Dedifferentiated amniotic fluid mesenchymal stem cell (primary cell): ENCODE data around the gene ACVRL1.

Source experiments
- DNase-seq: peaks from one replicate; pipeline ENCODE4 v3.0.0-alpha.2; 2016; ENCODE audit errors: extremely low spot score

ACVRL1 gene

GRCh38 chr12:51898506-51898905 is 8.8 kb upstream of the ACVRL1 start:
- DNase-seq = no peak

GRCh38 chr12:51898937-51899336 is 8.4 kb upstream of the ACVRL1 start:
- no peak for DNase-seq

- DNase-seq = no peak
Measured at GRCh38 chr12:51900323-51900889, 6.9 kb upstream of the ACVRL1 start.

- no peak for DNase-seq
Measured at GRCh38 chr12:51901121-51901817, 6.0 kb upstream of the ACVRL1 start.

GRCh38 chr12:51901881-51902280 is 5.4 kb upstream of the ACVRL1 start:
- DNase-seq = no peak

- peak; percentile 29 for DNase-seq
Measured at GRCh38 chr12:51904951-51905470, 2.3 kb upstream of the ACVRL1 start.

GRCh38 chr12:51905471-51906429 is 1.6 kb upstream of the ACVRL1 start:
- no peak for DNase-seq

GRCh38 chr12:51906430-51907082 is 748 bp upstream of the ACVRL1 start:
- no peak for DNase-seq

GRCh38 chr12:51907856-51908425 is 637 bp downstream of the ACVRL1 start:
- DNase-seq = no peak

- DNase-seq = no peak
Measured at GRCh38 chr12:51908876-51909592, 1.7 kb downstream of the ACVRL1 start.

- no peak for DNase-seq
Measured at GRCh38 chr12:51910168-51910567, 2.9 kb downstream of the ACVRL1 start.

- DNase-seq = no peak
Measured at GRCh38 chr12:51910691-51911090, 3.4 kb downstream of the ACVRL1 start.

GRCh38 chr12:51911307-51911706 is 4.0 kb downstream of the ACVRL1 start:
- DNase-seq = no peak

GRCh38 chr12:51911788-51912711 is 4.7 kb downstream of the ACVRL1 start:
- no peak for DNase-seq

- no peak for DNase-seq
Measured at GRCh38 chr12:51913071-51914033, 6.0 kb downstream of the ACVRL1 start.

GRCh38 chr12:51914034-51914923 is 7.0 kb downstream of the ACVRL1 start:
- DNase-seq = no peak

GRCh38 chr12:51915003-51915625 is 7.8 kb downstream of the ACVRL1 start:
- DNase-seq = no peak
